Measurements from ENCODE around the gene AVP.
A peak's percentile ranks its signal among the peaks of the same experiment; 100 is the strongest.

AVP gene

DNA sequence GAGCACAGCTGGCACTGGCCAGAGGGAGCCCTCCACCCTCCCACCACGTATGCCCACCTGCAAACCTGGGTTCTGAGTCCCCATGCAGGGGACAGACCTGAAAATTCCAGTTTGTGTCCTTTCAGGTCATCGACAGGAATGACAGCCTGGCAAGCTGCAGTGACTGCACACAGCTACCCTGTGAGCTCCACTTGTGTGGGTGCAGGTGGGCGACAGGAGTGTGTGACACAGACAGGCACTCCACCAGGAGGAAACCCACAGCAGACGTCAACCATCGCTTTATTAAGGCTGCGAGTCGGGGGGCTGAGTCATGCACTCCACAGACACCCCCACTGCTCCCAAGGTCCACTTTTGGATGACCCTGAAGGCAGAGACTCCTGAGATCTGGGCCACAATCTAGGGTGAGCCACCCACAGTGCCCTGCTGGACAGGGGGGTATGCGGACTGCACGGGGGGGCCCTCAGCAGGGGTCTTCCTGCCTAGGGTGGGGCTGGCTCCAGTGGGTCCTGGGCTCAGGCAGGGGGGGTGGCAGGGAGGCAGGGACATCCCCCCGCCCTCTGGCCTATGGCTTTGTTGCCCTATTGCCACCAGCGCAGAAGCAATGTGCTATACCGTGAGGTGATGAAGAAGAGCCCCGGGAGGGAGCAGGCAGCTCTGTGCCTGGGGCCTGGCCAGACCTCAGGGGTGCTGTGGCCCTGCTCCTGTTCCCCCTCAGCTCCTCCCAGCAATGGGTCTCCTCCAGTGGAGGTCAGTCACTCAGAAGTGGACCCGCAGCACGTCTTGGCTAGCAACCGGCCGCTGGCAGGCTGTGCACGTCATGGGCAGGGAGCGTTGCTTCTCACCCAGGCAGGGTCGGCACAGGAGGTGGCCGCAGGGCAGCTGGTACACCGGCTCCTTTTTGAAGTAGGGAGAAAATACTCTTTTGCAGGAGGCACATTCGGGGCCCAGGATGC lies 25.1 kb upstream of the AVP start:
- no peak for DNase-seq

DNA sequence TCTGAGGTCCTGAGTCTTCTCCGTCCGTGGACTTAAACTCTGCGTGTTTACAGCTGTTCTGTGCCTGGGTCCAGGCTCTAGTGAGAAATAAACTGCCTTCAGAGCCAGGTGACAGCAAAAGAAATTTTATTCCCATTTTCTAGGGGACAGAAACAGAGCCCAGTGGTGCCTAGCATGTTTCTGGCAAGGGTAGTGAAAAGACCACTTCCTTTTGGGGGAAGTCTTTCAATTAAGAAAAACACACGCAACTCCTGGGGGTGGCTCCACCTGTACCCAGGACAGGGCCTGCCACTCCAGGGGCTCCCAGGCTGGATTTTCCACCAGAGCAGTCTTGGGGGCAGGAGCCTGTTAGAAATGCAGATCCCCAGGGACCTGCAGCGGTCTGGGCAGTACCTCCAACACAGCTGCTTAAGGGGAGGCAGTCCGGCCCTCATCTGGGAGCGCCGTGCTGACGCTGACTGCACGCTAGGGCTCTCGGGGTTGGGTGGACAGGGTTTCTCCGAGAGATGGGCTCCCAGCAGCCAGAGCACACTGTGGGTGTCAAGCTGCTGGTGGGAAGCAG lies 23.0 kb upstream of the AVP start:
- no peak for DNase-seq

DNA sequence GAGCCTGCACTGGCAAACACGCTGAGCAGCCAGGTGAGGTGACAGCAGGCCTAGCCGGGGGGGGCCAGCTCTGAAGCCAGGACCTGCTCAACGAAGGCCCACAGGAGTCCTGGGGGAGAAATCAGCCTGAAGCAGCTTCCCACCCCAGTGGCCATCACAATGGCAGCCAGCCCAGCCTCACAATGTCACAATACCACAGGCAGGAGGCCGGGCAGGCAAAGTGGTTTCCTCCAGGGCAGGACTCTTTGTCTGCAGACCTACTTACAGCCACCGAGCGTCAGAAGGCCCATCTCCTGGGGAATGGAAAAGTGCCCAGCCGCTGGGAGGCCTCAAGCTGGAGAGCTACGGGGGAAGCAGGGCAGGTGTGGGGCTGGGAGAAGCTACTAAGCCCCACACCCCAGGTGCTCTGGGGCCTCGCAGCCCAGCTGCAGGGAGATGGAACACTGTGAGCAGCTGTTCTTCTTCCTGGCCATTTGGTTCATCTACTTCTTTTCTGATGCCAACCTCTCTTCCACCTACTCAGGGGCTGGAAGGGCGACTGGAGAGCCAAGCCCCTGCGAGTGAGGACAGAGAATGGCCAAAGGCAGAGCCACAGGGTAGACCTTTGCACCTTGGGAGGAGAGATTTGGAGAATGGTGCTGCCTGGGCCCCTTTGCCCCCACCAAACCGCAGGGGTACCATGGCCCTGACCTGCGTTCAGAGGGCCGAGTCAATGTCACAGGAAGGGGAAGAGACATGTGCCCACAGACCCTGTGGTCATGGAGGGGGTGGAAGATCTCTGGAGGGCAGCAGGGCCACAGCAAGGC lies 22.3 kb upstream of the AVP start:
- DNase-seq, result no peak

DNA sequence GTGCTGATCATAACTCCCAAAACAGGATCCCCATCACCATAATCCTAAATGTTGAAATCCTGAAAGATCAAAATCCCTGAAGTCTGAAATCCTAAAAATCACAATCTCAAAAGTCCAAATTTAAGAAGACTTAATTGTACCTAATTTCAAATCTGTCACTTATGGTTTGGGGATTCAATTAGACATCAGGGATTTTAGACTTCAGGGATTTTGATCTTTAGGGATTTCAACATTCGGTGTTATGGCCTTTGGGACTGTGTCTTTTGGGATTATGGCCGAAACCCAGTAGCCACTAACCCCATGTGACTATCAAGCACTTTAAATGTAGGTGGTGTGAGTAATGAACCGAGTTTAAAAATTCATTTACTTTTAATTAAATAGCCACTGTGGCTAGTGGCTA lies 21.7 kb upstream of the AVP start:
- DNase-seq, result no peak

DNA sequence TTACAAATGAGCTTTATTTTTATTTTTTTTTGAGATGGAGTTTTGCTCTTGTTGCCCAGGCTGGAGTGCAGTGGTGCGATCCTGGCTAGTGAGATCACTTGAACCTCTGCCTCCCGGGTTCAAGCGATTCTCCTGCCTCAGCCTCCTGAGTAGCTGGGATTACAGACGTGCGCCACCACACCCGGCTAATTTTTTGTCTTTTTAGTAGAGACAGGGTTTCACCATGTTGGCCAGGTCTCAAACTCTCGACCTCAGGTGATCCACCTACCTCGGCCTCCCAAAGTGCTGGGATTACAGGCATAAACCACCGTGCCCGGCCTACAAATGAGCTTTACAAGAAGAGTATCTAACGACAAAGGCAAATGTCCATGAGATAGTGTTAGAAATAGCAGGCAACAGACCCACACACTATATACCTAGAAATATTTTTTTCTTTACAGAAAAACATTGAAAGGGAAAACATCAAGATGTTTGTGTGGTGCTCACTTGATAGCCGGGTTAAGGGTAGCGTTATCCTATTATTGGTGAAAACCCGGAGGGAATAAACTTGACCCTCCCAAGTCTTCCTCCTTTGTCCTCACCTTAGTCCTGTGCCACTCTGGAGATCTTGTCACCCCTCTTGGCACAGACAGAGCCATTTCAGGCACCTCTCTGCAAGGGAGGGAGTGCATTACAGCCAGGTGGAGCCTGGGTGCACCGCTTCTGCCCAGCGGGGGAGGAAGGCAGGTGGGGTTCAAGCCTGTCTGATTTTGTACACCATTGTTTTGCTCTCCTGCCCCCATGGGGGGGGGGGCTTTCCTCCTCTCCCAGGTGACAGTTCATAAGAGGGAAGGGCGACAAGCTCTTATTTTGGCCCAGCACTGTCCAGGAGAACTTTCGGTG lies 21.0 kb upstream of the AVP start:
- DNase-seq, result no peak

DNA sequence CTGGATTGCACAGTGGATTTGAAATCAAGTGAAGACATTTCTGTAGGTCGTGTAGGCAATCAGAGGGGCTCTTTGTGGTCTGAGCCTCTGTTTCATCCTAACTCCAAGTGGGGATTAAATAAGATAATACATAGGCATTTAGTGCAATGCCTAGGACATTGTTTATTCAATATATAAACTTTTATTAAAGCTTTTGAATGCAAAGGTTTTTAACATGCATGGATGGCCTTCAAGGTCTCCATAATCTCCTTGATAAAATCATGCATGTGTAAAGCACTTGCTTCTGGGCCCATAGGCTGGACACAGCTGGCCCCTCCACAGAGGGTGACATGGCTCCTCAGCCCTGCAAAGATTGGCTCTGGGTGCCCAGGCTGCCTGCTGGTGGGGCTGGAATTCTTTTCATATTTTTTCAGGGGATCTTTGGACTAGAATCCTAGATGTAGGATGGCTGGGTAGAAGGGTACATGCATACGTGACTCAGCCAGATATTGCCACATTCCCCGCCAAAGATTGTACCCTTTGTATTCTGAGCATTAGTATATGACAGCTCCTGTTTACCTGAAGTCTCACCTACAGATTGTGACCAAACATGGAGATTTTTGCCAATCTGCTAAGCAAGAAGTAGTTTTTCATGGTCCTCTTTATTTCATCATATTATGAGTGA lies 19.0 kb upstream of the AVP start:
- DNase-seq, result no peak

DNA sequence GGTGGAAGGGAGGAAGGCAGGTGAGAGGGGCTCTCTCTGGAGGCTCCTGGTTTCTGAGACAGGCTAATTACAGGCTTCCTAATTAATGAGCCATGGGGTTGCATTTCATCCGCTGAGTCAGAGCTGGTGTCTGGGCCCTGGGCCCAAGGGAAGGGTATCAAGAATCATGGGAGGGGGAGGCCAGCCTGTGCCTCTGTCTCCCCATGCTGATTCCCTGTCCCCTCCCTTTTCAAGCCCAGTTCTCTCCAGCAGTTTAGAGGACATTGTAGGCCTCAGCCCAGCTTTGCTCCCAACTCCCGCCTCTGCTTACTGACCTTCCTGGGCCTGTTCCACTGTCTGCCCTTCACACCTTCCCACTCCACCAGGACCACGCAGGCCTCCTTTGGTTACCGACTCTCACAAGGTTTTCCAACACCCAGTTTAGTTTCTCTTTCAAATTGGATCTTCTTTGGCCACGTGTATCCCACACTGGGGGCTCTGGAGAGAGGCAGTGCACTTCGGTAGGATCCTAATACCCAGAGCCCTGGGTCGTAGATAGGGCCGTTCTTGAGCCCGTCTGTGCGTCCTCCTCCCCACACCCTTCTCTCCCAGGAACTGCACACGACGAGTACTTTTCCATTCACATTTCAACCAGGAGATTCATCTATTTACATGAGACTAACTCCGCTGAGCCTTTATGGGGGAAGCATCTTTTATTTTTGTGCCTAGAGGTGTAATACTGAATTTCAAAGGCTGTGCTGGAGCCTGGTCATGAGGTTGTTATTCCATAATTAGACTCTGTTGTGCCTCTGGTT lies 18.2 kb upstream of the AVP start:
- no peak for DNase-seq

DNA sequence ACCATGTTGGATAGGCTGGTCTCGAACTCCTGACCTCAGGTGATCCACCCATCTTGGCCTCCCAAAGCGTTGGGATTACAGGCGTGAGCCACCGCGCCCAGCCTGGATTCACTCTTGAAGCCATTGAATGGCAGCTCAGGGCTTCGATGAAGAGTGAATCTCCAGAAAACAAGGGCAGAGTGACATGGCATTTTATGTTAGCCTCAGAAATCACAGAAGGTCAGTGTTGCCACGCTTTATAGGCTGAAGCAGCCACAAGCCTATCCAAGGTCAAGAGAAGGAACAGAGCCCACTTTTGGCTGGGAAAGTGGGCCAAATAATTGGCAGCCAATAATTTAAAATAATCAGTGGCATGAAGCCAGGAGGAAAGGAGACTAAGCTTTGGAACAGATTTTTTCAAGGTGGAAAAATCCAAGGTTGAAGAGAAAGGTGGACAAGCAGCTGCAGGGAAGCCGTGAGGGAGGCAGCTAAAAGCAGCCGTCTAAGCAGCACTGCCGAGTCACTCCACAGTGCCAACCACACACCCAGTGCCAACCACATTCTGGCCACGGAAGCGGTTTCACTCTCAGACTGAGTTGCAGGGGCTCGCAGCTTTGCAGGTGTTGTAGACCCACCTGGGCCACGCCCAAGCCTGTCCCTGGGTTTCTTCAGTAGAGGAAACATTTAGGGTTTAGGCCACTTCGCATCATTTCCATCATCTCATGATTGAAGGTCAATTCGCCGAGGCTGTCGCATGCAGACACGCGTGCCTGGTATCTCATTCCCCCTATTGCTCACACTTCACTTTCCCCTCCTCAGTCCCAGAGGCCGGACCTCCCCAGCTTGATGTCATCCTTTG lies 17.4 kb upstream of the AVP start:
- DNase-seq, result peak; percentile 52

DNA sequence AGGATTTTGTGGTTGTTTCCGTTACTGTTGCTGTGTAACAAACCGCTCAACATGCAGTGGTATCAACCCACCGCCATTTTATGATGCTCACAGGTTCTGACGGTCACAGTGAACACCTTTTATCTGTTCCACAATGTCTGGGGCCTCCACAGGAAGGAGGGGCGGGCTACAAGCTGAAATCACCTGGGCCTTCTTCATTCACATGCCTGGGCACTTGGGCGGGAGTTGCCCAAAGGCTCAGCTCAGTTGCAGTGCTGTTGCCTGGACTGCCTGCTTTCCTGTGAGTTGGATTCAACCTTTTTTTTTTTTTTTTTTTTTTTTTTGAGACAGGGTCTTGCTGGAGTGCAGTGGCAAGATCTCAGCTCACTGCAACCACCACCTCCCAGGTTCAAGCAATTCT lies 16.7 kb upstream of the AVP start:
- no peak for DNase-seq

DNA sequence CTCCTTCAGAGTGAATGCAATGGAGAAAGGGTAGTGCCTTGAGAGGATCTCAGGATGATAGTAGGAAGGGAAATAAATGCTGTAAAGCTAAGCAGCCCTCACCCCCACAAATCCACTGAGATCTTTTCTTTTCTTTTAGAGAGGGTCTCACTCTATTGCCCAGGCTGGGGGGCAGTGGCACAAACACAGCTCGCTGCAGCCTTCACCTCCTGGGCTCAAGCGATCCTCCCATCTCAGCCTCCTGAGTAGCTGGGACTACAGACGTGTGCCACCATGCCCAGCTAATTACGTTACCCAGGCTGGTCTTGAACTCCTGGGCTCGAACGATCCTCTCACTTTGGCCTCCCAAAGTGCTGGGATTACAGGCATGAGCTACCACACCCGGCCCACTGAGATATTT lies 16.0 kb upstream of the AVP start:
- no peak for DNase-seq

DNA sequence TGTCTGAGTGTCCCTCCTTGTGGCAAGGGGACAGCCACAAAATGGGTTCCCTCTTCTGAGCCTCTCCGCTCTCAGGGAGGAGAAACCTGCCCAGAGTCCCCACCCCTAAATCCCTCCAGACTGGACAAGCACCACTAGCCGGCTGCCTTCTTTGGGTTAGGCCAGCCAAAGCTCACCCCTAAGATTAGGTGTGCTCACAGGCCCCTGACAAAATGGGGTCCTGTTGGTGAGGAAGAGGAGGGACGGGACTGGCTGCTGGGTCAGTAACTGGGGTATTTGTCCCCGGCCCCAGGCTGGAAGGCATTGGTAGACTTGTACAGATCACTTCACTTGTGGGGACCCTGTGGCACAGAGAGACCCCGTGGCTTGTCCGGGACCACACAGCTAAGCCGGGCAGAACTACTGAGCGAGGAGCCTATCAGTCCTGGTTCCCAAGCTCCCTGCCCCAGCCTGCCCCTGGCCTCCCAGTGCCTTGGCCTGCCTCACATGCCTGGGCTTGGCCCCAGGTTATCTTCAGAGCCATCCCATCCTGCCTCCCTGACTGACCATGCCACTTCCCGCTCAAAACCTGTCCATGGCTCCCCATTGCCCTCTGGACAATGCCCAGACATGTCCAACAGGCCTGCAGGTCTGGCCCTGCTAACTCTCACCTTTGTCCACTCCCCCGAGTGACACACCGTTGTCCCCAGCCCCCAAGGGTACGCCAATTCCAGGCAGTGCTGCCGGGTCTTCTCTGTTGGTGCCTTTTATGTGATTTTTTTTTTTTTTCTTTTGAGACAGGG lies 10.5 kb upstream of the AVP start:
- DNase-seq, result no peak

DNA sequence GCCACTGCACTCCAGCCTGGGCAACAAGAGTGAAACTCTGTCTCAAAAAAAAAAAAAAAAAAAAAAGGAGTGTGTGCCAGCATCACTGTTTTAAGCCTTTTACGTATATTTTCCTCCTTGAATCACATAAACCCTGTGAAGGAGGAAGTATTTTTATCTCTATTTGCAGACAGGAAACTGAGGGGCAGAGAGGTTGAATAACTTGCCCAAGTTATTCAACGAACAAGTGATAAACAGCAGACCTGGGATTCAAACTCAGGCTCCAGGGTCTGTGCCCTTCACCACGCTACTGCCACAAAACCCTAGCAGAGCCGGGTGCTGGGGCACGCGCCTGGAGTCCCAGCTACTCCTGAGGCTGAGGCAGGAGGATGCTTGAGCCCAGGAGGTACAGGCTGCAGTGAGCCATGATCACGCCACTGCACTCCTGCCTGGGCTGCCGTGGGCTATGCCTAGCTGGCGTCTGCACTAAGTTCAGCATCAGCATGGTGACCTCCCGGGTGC lies 9.4 kb upstream of the AVP start:
- DNase-seq, result peak; percentile 20

DNA sequence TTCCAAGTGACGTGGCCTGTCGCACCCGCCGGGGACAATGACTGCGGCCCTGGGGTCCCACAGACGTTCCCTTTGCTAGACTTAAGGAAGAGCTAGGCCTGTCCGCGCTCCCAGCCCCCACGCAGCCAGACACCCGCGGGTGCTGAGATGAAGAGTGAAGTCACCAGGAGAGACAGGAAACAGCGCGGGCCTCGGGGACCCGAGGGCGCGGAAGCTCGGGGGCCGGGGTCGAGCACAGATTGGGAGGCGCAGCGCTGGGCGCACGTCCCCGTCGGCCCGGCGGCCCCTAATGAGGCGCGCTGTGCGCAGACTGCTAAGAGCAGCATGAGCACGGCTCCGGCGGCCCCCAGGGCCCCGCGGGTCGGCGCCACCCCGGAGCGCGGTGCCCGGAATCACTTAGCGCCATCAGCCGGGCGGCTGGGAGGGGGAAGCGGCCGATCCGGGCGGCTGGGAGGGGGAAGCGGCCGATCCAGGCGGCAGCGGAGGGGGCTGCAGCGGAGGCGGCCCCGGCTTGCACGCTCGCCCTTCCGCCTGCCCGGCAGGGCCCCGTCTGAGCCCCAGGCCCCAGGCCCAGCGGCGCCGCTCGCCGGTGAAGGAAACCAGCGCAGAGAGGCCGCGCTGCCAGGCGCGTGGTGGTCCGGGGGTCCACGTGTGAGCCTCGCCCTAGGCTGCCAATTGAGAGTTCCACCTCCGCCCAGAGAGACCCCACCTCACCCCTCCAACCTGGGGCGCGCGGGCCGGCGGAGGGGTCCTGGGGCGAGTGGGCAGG lies 8.3 kb upstream of the AVP start:
- DNase-seq, result peak; percentile 47

DNA sequence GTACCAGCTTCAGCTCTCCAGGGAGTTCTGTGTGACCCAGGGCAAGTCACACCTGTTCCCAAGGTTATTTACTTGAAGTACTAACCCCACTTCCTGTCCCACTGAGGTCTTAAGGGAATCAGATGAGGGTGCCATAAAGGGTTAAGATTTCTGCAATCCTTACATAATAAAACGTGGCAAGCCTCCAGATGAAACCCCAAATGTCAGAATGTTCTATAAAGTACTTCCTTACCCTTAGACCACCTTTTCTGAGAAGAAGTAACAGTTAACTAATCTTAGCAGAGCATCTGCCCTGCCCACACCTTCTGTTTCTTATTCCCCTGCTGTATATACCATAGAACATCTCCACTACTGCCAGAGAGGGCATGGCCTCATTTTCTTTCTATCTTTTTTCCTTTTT lies 6.0 kb upstream of the AVP start:
- no peak for DNase-seq

DNA sequence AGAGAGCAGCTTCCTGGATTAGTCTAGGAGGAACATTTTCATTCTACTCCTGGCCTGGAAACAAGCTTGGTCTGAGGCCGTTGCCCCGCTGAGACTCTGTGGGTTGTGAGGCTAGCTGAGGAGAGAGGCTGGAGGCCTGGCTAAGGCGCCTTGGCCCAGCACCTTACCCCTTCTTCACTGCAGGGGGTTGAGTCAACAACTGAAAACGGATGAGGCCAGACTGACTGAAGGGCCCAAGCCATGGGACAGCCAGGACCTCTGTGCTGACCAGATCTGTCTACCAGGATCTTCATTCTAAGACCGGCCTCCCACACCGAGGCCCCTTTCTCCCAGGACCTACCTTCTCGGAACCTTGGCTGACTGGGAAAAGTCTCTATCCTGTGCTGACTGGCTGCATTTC lies 3.5 kb upstream of the AVP start:
- DNase-seq, result no peak

DNA sequence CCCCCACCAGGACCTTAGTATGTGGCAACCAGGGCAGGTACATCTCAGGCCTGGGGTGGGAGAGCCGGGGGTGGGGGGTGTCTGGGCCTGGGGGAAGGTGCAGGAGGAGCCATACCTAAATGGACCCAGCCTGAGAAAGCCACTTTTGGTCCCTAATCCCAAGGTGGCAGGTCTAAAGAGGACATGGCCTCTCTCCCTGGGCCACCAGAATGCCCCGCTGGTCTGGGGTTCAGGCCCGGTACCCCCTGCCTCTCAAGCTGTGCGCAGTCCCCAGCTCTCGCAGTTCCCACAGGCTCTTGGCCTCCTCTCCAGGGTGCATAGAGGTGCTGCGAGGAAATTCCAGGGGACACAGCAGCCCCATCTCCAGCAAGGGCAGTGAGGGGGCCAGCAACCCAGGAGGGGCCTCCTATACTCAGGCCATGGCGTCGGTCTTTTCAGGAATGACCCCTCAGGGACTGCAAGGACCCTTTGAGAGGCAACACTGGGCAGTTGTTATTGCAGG lies 1.1 kb upstream of the AVP start:
- DNase-seq, result no peak

DNA sequence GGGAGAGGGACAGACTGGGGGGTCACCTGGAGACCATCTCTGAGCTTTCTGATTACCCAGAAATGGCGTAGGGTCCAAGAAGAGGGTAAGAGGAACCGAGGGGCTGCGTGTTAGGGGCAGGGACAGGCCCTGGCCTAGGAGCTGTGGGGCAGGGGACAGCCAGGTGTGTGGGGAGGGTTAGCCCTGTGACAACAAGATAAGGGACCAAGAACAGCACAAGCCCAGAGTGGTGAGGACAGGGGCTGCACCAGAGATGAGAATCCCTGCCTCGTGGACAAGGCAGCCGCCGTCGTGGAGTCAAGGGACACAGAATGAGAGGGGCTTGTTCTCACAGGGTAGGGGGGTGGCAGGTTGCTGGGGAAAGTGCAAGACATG lies 449 bp upstream of the AVP start:
- no peak for DNase-seq

Measured in activated CD8-positive, alpha-beta memory T cell treated with anti-CD3 and anti-CD28 coated beads, Interleukin-2, amount 50 U/mL, for 4 hours (primary cell).